Measurements from ENCODE around the gene ERC2. TPM values are rescaled to one million over a fixed set of nuclear protein-coding genes. Genes with fewer than 3 reads are reported as not detected.

ERC2 gene
- total and polyA plus RNA-seq, 2 donors (not counting 1 experiment from before 2014, with no cell fraction given): 0.14 to 0.17 TPM

DNA sequence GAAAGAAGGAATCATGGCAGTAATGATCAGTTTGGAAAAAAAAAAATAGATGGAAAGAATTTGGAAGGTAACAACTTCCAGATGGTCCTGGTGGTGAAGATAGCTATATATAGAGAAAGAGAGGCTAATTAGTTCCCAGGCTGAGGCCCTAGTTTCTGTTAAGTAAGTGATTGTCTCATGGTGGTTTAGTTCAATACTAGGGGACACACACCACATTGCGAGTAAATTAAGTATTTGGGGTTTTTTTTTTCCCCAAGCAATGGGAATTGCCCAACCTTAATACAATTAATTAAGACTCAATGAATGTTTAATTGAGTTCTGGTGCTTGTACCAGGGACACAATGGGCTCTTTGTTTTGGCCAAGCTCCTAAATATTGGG is 837.4 kb downstream of the ERC2 start:
- H3K36me3 ChIP-seq (ENCODE audit: control insufficient read depth, insufficient read depth, low read length): no peaks in the 10 kb centered on the region
- TF ChIP-seq EZH2 (IDR thresholded peaks at IDR 0.05; ENCODE audit: low read length, missing control alignments): no peak
- TF ChIP-seq, protein P1, sequence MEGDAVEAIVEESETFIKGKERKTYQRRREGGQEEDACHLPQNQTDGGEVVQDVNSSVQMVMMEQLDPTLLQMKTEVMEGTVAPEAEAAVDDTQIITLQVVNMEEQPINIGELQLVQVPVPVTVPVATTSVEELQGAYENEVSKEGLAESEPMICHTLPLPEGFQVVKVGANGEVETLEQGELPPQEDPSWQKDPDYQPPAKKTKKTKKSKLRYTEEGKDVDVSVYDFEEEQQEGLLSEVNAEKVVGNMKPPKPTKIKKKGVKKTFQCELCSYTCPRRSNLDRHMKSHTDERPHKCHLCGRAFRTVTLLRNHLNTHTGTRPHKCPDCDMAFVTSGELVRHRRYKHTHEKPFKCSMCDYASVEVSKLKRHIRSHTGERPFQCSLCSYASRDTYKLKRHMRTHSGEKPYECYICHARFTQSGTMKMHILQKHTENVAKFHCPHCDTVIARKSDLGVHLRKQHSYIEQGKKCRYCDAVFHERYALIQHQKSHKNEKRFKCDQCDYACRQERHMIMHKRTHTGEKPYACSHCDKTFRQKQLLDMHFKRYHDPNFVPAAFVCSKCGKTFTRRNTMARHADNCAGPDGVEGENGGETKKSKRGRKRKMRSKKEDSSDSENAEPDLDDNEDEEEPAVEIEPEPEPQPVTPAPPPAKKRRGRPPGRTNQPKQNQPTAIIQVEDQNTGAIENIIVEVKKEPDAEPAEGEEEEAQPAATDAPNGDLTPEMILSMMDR (conservative IDR thresholded peaks at IDR 0.05 in 1 of 2, IDR thresholded peaks at IDR 0.05 in 1 of 2; ENCODE audit: low read depth in 1 of 2, low read length in 2 of 2): no peak
- H3K27ac ChIP-seq (ENCODE audit: insufficient read depth, low read length): no peak overlapping the region
- H3K4me3 ChIP-seq (replicated peaks in 1 of 4; ENCODE audit: control extremely low read depth in 1 of 4, insufficient read depth in 1 of 4, low read depth in 3 of 4, low read length in 4 of 4): no peak overlapping the region
- no peak overlapping the region for H3K9ac ChIP-seq (ENCODE audit: insufficient read depth, low read length)
- H3K27me3 ChIP-seq (ENCODE audit: control insufficient read depth, insufficient read depth, low read length): no peaks in the 10 kb centered on the region
- no peak for DNase-seq (ENCODE audit: low read depth in 2 of 2)
- no peaks in the 10 kb centered on the region for H3K4me1 ChIP-seq (ENCODE audit: control insufficient read depth, extremely low read depth, insufficient read depth, low read length)
- no peaks in the 10 kb centered on the region for H3K9me3 ChIP-seq (ENCODE audit: control insufficient read depth, insufficient read depth, low read depth, low read length)
- H3K79me2 ChIP-seq (ENCODE audit: control insufficient read depth, insufficient read depth, low read length): no peaks in the 10 kb centered on the region
- no peak overlapping the region for H3K4me2 ChIP-seq (ENCODE audit: extremely low read depth, insufficient read depth, low read length)
- no peak overlapping the region for H2AFZ ChIP-seq (ENCODE audit: low read length)
- no peaks in the 10 kb centered on the region for H4K20me1 ChIP-seq (ENCODE audit: control insufficient read depth, extremely low read depth, insufficient read depth, low read length)

DNA sequence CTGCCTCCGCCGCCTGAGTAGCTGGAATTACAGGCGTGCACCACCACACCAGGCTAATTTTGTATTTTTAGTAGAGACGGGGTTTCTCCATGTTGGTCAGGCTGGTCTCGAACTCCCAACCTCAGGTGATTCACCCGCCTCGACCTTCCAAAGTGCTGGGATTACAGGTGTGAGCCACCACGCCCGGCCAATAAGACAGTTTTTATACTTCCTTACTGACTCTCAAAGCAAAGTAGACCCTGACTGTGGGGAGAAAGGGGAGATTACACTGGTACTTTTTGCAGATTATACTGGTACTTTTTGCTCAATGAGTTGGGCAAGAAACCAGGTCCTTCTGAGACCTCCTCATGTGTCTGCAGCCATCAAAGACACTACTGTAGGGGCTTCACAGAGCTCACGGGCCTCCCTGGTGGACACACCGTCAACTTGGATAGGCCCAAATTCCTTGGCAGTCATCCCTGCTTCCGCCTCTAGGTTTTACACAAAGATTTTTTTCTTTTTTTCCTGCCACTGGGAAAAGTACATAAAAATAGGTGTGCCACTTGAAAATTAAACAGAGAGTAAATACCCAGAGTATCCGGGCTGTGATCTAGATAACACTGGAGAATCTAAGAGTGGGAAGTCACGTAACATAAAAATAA is 837.9 kb downstream of the ERC2 start:
- Histone ChIP-seq H4K20me1 (ENCODE audit: control insufficient read depth, extremely low read depth, insufficient read depth, low read length) (no peaks in the 10 kb centered on the region), H3K27me3 (ENCODE audit: control insufficient read depth, insufficient read depth, low read length) (no peaks in the 10 kb centered on the region), H3K4me2 (ENCODE audit: extremely low read depth, insufficient read depth, low read length) (no peak overlapping the region), H3K36me3 (ENCODE audit: control insufficient read depth, insufficient read depth, low read length) (no peaks in the 10 kb centered on the region), H3K79me2 (ENCODE audit: control insufficient read depth, insufficient read depth, low read length) (no peaks in the 10 kb centered on the region), H3K4me1 (ENCODE audit: control insufficient read depth, extremely low read depth, insufficient read depth, low read length) (no peaks in the 10 kb centered on the region), H3K4me3 (replicated peaks in 1 of 4; ENCODE audit: control extremely low read depth in 1 of 4, insufficient read depth in 1 of 4, low read depth in 3 of 4, low read length in 4 of 4) (no peak overlapping the region), H2AFZ (ENCODE audit: low read length) (no peak overlapping the region), H3K27ac (ENCODE audit: insufficient read depth, low read length) (no peak overlapping the region), H3K9ac (ENCODE audit: insufficient read depth, low read length) (no peak overlapping the region), H3K9me3 (ENCODE audit: control insufficient read depth, insufficient read depth, low read depth, low read length) (no peaks in the 10 kb centered on the region)
- TF ChIP-seq, protein P1 (conservative IDR thresholded peaks at IDR 0.05 in 1 of 2, IDR thresholded peaks at IDR 0.05 in 1 of 2; ENCODE audit: low read depth in 1 of 2, low read length in 2 of 2): no peak
- no peak for TF ChIP-seq EZH2 (IDR thresholded peaks at IDR 0.05; ENCODE audit: low read length, missing control alignments)
- no peak for DNase-seq (ENCODE audit: low read depth in 2 of 2)

DNA sequence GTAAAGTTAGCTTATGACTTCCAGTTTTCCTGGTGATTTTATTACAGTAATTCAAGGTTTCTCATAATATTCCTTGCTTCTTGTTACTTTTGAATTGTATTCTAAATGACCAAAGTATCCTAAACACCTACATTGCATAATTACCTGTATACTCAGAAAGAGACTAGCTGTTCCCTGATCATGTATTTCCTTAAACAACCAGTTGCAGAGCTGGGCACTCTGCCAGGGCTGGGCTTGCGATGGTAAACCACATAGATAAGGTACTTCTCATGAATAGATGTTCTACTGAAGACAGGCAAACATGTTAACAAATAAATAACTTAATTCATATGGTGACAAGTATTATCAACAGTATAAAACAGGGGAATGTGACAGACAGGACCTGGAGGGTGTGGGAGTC is 838.8 kb downstream of the ERC2 start:
- Histone ChIP-seq H3K4me3 (replicated peaks in 1 of 4; ENCODE audit: control extremely low read depth in 1 of 4, insufficient read depth in 1 of 4, low read depth in 3 of 4, low read length in 4 of 4) (no peak overlapping the region), H2AFZ (ENCODE audit: low read length) (no peak overlapping the region), H3K79me2 (ENCODE audit: control insufficient read depth, insufficient read depth, low read length) (no peaks in the 10 kb centered on the region), H3K36me3 (ENCODE audit: control insufficient read depth, insufficient read depth, low read length) (no peaks in the 10 kb centered on the region), H3K9ac (ENCODE audit: insufficient read depth, low read length) (no peak overlapping the region), H3K4me1 (ENCODE audit: control insufficient read depth, extremely low read depth, insufficient read depth, low read length) (no peaks in the 10 kb centered on the region), H3K4me2 (ENCODE audit: extremely low read depth, insufficient read depth, low read length) (no peak overlapping the region), H3K27ac (ENCODE audit: insufficient read depth, low read length) (no peak overlapping the region), H3K27me3 (ENCODE audit: control insufficient read depth, insufficient read depth, low read length) (no peaks in the 10 kb centered on the region), H4K20me1 (ENCODE audit: control insufficient read depth, extremely low read depth, insufficient read depth, low read length) (no peaks in the 10 kb centered on the region), H3K9me3 (ENCODE audit: control insufficient read depth, insufficient read depth, low read depth, low read length) (no peaks in the 10 kb centered on the region)
- TF ChIP-seq, protein P1 (conservative IDR thresholded peaks at IDR 0.05 in 1 of 2, IDR thresholded peaks at IDR 0.05 in 1 of 2; ENCODE audit: low read depth in 1 of 2, low read length in 2 of 2): no peak
- peak in 1 of 2 donors; percentile 55 for DNase-seq (ENCODE audit: low read depth in 2 of 2)

All from fibroblast of lung (primary cell).